ENCODE data around the gene CHTOP.

- TF ChIP-seq CTCF (IDR thresholded peaks at IDR 0.05) (no peak), POLR2A (IDR thresholded peaks at IDR 0.05) (no peak), POLR2AphosphoS5 (IDR thresholded peaks at IDR 0.05) (no peak)
These were observed 25.3 kb downstream of the CHTOP start for GRCh38 chr1:153659175-153659534.

Data from upper lobe of left lung (tissue), 4 donors.